Tibial nerve (tissue), 4 donors: Measurements from ENCODE around the gene CHSY1. TPM values are rescaled to one million over a fixed set of nuclear protein-coding genes. Genes with fewer than 3 reads are reported as not detected.

Source experiments
- DNase-seq, 2 donors: peaks; one replicate each; pipeline ENCODE4 v3.0.0-alpha.2; 2019; ENCODE audit warnings: low spot score in 2 of 2
- H3K27ac ChIP-seq, 4 donors: fragments of 200-600 bp; sonication (generic) in 3 of 4; one replicate each; pipeline ENCODE4 v1.5.1; 2017 to 2019; ENCODE audit warnings: mild to moderate bottlenecking in 1 of 4
- H3K27me3 ChIP-seq, 2 donors: fragments of 200-600 bp; sonication (generic) in 1 of 2; one replicate each; pipeline versions ENCODE4 v1.5.1 to v1.6.0; 2017 to 2019
- H3K36me3 ChIP-seq, 3 donors: fragments of 200-600 bp; sonication (generic); one replicate each; pipeline ENCODE4 v1.5.1; 2018 to 2019
- H3K4me1 ChIP-seq, 4 donors: fragments of 200-600 bp; sonication (generic) in 3 of 4; one replicate each; pipeline ENCODE4 v1.5.1; 2017 to 2019
- H3K4me3 ChIP-seq, 4 donors: fragments of 200-600 bp; sonication (generic) in 3 of 4; one replicate each; pipeline ENCODE4 v1.5.1; 2017 to 2019; ENCODE audit warnings: mild to moderate bottlenecking in 1 of 4, moderate library complexity in 1 of 4
- H3K9me3 ChIP-seq, 4 donors: fragments of 200-600 bp; sonication (generic) in 3 of 4; one replicate each; pipeline ENCODE4 v1.5.1; 2017 to 2019
- CTCF ChIP-seq, 5 experiments: fragments of 200-600 bp in 3 of 5; fragments of 450-650 bp in 2 of 5; sonication (generic) in 3 of 5; IDR thresholded peaks; one replicate each; pipeline ENCODE4 v1.5.1; 2016 to 2019; ENCODE audit warnings: antibody characterized with exemption in 5 of 5, mild to moderate bottlenecking in 3 of 5, moderate library complexity in 2 of 5
- EP300 ChIP-seq, 2 donors: sonication (generic); formaldehyde crosslinking; IDR thresholded peaks; one replicate each; pipeline ENCODE4 v1.6.1; 2017; ENCODE audit warnings: antibody characterized with exemption in 2 of 2, mild to moderate bottlenecking in 1 of 2
- POLR2A ChIP-seq, 2 donors: fragments of 450-650 bp; IDR thresholded peaks; one replicate each; pipeline ENCODE4 v1.6.1; 2017; ENCODE audit warnings: antibody characterized with exemption in 2 of 2, mild to moderate bottlenecking in 2 of 2, moderate library complexity in 2 of 2
- WGBS, 2 donors: methylation state at CpG; one replicate each; pipeline ENCODE4 v1.1.5; 2018; 5-methylcytosine and 5-hydroxymethylcytosine counted together
- total RNA-seq, 4 donors: library from RNA; depleted of rRNA; stranded (reverse); fragments of >200 nt; gene quantifications; one replicate each; pipeline ENCODE4 v1.1.0, GENCODE V29; 2016

The CHSY1 gene
- total RNA-seq, 4 donors from 2014 or later, result 22.0 to 29.7 (median 24.6) TPM

- no peaks in the 10 kb centered on the region for H3K9me3 ChIP-seq
- TF ChIP-seq POLR2A (IDR thresholded peaks at IDR 0.05), result no peak
- no peak for TF ChIP-seq CTCF (IDR thresholded peaks at IDR 0.05)
- no peak for TF ChIP-seq EP300 (IDR thresholded peaks at IDR 0.05)
- DNase-seq, result no peak
- no peaks in the 10 kb centered on the region for H3K27me3 ChIP-seq
- 80 to 83% methylated on average over 9 of the region's 9 CpGs for WGBS, 2 donors
- peaks cover 0 to 97% (median 55%) of the 10 kb centered on the region in 4 donors for H3K4me1 ChIP-seq
- H3K27ac ChIP-seq, result peak overlapping the region in 1 of 4 donors; percentile 71
- no peak overlapping the region for H3K4me3 ChIP-seq
- no peaks in the 10 kb centered on the region for H3K36me3 ChIP-seq
Measured at GRCh38 chr15:101243420-101243819, 8.4 kb downstream of the CHSY1 start.

- WGBS, 2 donors, result 50 to 59% methylated on average over 6 of the region's 6 CpGs
- Histone ChIP-seq H3K9me3 (no peaks in the 10 kb centered on the region), H3K36me3 (no peaks in the 10 kb centered on the region), H3K4me1 (peaks cover 0 to 96% (median 53%) of the 10 kb centered on the region in 4 donors), H3K27ac (peak overlapping the region in 2 of 4 donors; percentile 4 to 71), H3K4me3 (no peak overlapping the region), H3K27me3 (no peaks in the 10 kb centered on the region)
- no peak for DNase-seq
- TF ChIP-seq POLR2A (IDR thresholded peaks at IDR 0.05) (no peak), EP300 (IDR thresholded peaks at IDR 0.05) (no peak), CTCF (IDR thresholded peaks at IDR 0.05) (no peak)
Measured at GRCh38 chr15:101242999-101243336, 8.9 kb downstream of the CHSY1 start.

- Histone ChIP-seq H3K4me3 (peak overlapping the region in 1 of 4 donors; percentile 13), H3K4me1 (peaks cover 0 to 96% (median 56%) of the 10 kb centered on the region in 4 donors)
- 50 to 55% methylated on average over 12 of the region's 12 CpGs for WGBS, 2 donors
Measured at GRCh38 chr15:101242160-101242998, 9.5 kb downstream of the CHSY1 start.

GRCh38 chr15:101240358-101240757, 11.5 kb downstream of the CHSY1 start:
- no peaks in the 10 kb centered on the region for H3K27me3 ChIP-seq
- H3K4me3 ChIP-seq, result no peak overlapping the region
- no peaks in the 10 kb centered on the region for H3K9me3 ChIP-seq
- peak overlapping the region in 2 of 4 donors; percentile 35 to 42 for H3K27ac ChIP-seq
- peaks cover 0 to 78% (median 47%) of the 10 kb centered on the region in 4 donors for H3K4me1 ChIP-seq
- DNase-seq, result no peak
- TF ChIP-seq CTCF (IDR thresholded peaks at IDR 0.05) (no peak), EP300 (IDR thresholded peaks at IDR 0.05) (peak in 1 of 2 donors; percentile 63), POLR2A (IDR thresholded peaks at IDR 0.05) (no peak)
- 48 to 52% methylated on average over 5 of the region's 5 CpGs for WGBS, 2 donors
- peaks cover 0 to under 1% (median 0%) of the 10 kb centered on the region in 3 donors for H3K36me3 ChIP-seq

More at GRCh38 chr15:101242160-101242998, 9.5 kb downstream of the CHSY1 start:
- Histone ChIP-seq H3K27ac (peak overlapping the region in 3 of 4 donors; percentile 4 to 71 (median 17)), H3K9me3 (no peaks in the 10 kb centered on the region), H3K36me3 (no peaks in the 10 kb centered on the region), H3K27me3 (no peaks in the 10 kb centered on the region)
- no peak for DNase-seq
- peak in 1 of 2 donors; percentile 32 for TF ChIP-seq EP300 (IDR thresholded peaks at IDR 0.05)
- no peak for TF ChIP-seq POLR2A (IDR thresholded peaks at IDR 0.05)

- peaks cover 0 to 7% (median 6%) of the 10 kb centered on the region in 3 donors for H3K36me3 ChIP-seq
- 65 to 67% methylated on average over 6 of the region's 6 CpGs for WGBS, 2 donors
Measured at GRCh38 chr15:101239724-101240136, 12.1 kb downstream of the CHSY1 start.

More at GRCh38 chr15:101239724-101240136, 12.1 kb downstream of the CHSY1 start:
- H3K4me1 ChIP-seq, result peaks cover 0 to 72% (median 43%) of the 10 kb centered on the region in 4 donors
- no peak overlapping the region for H3K4me3 ChIP-seq
- DNase-seq, result no peak
- H3K27ac ChIP-seq, result peak overlapping the region in 3 of 4 donors; percentile 23 to 42 (median 35)
- TF ChIP-seq EP300 (IDR thresholded peaks at IDR 0.05), result no peak
- TF ChIP-seq CTCF (IDR thresholded peaks at IDR 0.05), result no peak
- TF ChIP-seq POLR2A (IDR thresholded peaks at IDR 0.05), result no peak
- H3K9me3 ChIP-seq, result no peaks in the 10 kb centered on the region
- H3K27me3 ChIP-seq, result no peaks in the 10 kb centered on the region
